ENCODE data around the gene GUCY1A1. TPM values are rescaled to one million over a fixed set of nuclear protein-coding genes. Genes with fewer than 3 reads are reported as not detected.
A peak's percentile ranks its signal among the peaks of the same experiment; 100 is the strongest.

GUCY1A1 gene
- total RNA-seq, 1 experiment from 2014 or later: not detected

GRCh38 chr4:155693015-155693663 lies 26.5 kb downstream of the GUCY1A1 start:
- DNase-seq (ENCODE audit: low read depth): no peak

GRCh38 chr4:155694100-155694785 lies 27.6 kb downstream of the GUCY1A1 start:
- DNase-seq (ENCODE audit: low read depth): no peak

- DNase-seq (ENCODE audit: low read depth): no peak
These were observed 29.6 kb downstream of the GUCY1A1 start for GRCh38 chr4:155696226-155696625.

GRCh38 chr4:155696726-155697125 lies 30.1 kb downstream of the GUCY1A1 start:
- no peak for DNase-seq (ENCODE audit: low read depth)

- no peak for DNase-seq (ENCODE audit: low read depth)
These were observed 35.2 kb downstream of the GUCY1A1 start for GRCh38 chr4:155701827-155702226.

GRCh38 chr4:155703486-155704247 lies 37.0 kb downstream of the GUCY1A1 start:
- DNase-seq (ENCODE audit: low read depth): no peak

- DNase-seq (ENCODE audit: low read depth): no peak
These were observed 38.3 kb downstream of the GUCY1A1 start for GRCh38 chr4:155704841-155705404.

GRCh38 chr4:155705664-155706063 lies 39.0 kb downstream of the GUCY1A1 start:
- DNase-seq (ENCODE audit: low read depth): no peak

GRCh38 chr4:155706147-155706546 lies 39.5 kb downstream of the GUCY1A1 start:
- no peak for DNase-seq (ENCODE audit: low read depth)

GRCh38 chr4:155707251-155707650 lies 40.6 kb downstream of the GUCY1A1 start:
- DNase-seq (ENCODE audit: low read depth): no peak

- no peak for DNase-seq (ENCODE audit: low read depth)
These were observed 42.1 kb downstream of the GUCY1A1 start for GRCh38 chr4:155708782-155709181.

GRCh38 chr4:155709918-155710317 lies 43.3 kb downstream of the GUCY1A1 start:
- DNase-seq (ENCODE audit: low read depth): no peak

- DNase-seq (ENCODE audit: low read depth): no peak
These were observed 44.9 kb downstream of the GUCY1A1 start for GRCh38 chr4:155711556-155711955.

GRCh38 chr4:155712846-155713245 lies 46.2 kb downstream of the GUCY1A1 start:
- DNase-seq (ENCODE audit: low read depth): no peak

GRCh38 chr4:155713911-155714310 lies 47.3 kb downstream of the GUCY1A1 start:
- no peak for DNase-seq (ENCODE audit: low read depth)

- no peak for DNase-seq (ENCODE audit: low read depth)
These were observed 55.7 kb downstream of the GUCY1A1 start for GRCh38 chr4:155722336-155722735.

- peak; percentile 11 for DNase-seq (ENCODE audit: low read depth)
These were observed 56.3 kb downstream of the GUCY1A1 start for GRCh38 chr4:155722816-155723499.

GRCh38 chr4:155724731-155725130 lies 58.1 kb downstream of the GUCY1A1 start:
- DNase-seq (ENCODE audit: low read depth): no peak

- no peak for DNase-seq (ENCODE audit: low read depth)
These were observed 67.4 kb downstream of the GUCY1A1 start for GRCh38 chr4:155734065-155734464.

- no peak for DNase-seq (ENCODE audit: low read depth)
These were observed 68.3 kb downstream of the GUCY1A1 start for GRCh38 chr4:155734951-155735350.

GRCh38 chr4:155735496-155735895 lies 68.8 kb downstream of the GUCY1A1 start:
- no peak for DNase-seq (ENCODE audit: low read depth)

- peak; percentile 59 for DNase-seq (ENCODE audit: low read depth)
These were observed 71.9 kb downstream of the GUCY1A1 start for GRCh38 chr4:155738548-155738947.

Measured in LHCN-M2 (cell line).